Measurements from ENCODE around the gene METTL25.
"Not testable (repeated sequence)": the region's sequence is repeated elsewhere in the genome, so short reads cannot be mapped to it uniquely, and the experiment has no call there.

METTL25 gene

GRCh38 chr12:82358200-82359114 is at the start of gene METTL25, which contains the start of gene CCDC59:
TSS of gene METTL25 (plus strand) at chr12:82358529. CDS start at chr12:82358566, 37 bp downstream.
TSS of gene CCDC59 (minus strand) at chr12:82358387. CDS start at chr12:82358376, 11 bp downstream.
- DNase-seq: peak; percentile 96

GRCh38 chr12:82314406-82314892 is 43.9 kb upstream of the METTL25 start:
- peak; percentile 80 for DNase-seq

GRCh38 chr12:82319276-82319675 is 39.1 kb upstream of the METTL25 start:
- no peak for DNase-seq

GRCh38 chr12:82325540-82326336 is 32.6 kb upstream of the METTL25 start:
- peak; percentile 33 for DNase-seq

GRCh38 chr12:82326905-82327503 is 31.3 kb upstream of the METTL25 start:
- DNase-seq: peak; percentile 10

- DNase-seq: no peak
These were observed 30.5 kb upstream of the METTL25 start for GRCh38 chr12:82327861-82328260.

GRCh38 chr12:82329508-82329907 is 28.8 kb upstream of the METTL25 start:
- peak; percentile 92 for DNase-seq

- DNase-seq: no peak
These were observed 8.2 kb upstream of the METTL25 start for GRCh38 chr12:82350161-82350560.

- no peak for DNase-seq
These were observed 6.9 kb upstream of the METTL25 start for GRCh38 chr12:82351390-82351789.

- DNase-seq: no peak
These were observed 989 bp upstream of the METTL25 start for GRCh38 chr12:82357340-82357739.

- no peak for DNase-seq
These were observed 507 bp upstream of the METTL25 start for GRCh38 chr12:82357845-82358199.

GRCh38 chr12:82359115-82359478 is 768 bp downstream of the METTL25 start:
- no peak for DNase-seq

GRCh38 chr12:82360834-82361233 is 2.5 kb downstream of the METTL25 start:
- not testable (repeated sequence) for DNase-seq

GRCh38 chr12:82361461-82361915 is 3.2 kb downstream of the METTL25 start:
- DNase-seq: no peak

- no peak for DNase-seq
These were observed 5.7 kb downstream of the METTL25 start for GRCh38 chr12:82363990-82364389.

GRCh38 chr12:82366197-82366596 is 7.9 kb downstream of the METTL25 start:
- no peak for DNase-seq

GRCh38 chr12:82375201-82375600 is 16.9 kb downstream of the METTL25 start:
- no peak for DNase-seq

- DNase-seq: no peak
These were observed 20.7 kb downstream of the METTL25 start for GRCh38 chr12:82378997-82379396.

- no peak for DNase-seq
These were observed 25.7 kb downstream of the METTL25 start for GRCh38 chr12:82383930-82384552.

GRCh38 chr12:82398879-82399278 is 40.5 kb downstream of the METTL25 start:
- DNase-seq: no peak

GRCh38 chr12:82400819-82401218 is 42.5 kb downstream of the METTL25 start:
- no peak for DNase-seq

GRCh38 chr12:82406651-82407050 is 48.3 kb downstream of the METTL25 start:
- DNase-seq: no peak

GRCh38 chr12:82407481-82407880 is 49.2 kb downstream of the METTL25 start:
- DNase-seq: no peak
